T-cell (primary cell): ENCODE results near the gene SLC9B1. TPM values are rescaled to one million over a fixed set of nuclear protein-coding genes. Genes with fewer than 3 reads are reported as not detected.
"Not testable (repeated sequence)": the region's sequence is repeated elsewhere in the genome, so short reads cannot be mapped to it uniquely, and the experiment has no call there.

Experiments used
- ATAC-seq, 4 experiments: fragments of 200-7000 bp in 3 of 4; fragments of 150-1000 bp in 1 of 4; cut with Tn5 transposase; replicated peaks in 1 of 4; 1 replicate in 3 of 4; 2 replicates in 1 of 4; pipeline ENCODE4 v1.10.0; 2021; ENCODE audit warnings: moderate library complexity in 3 of 4, mild to moderate bottlenecking in 2 of 4, moderate number of reproducible peaks in 1 of 4
- CTCF ChIA-PET, 2 donors: fragments of 300-600 bp; sonication (Branson Sonifier 250); formaldehyde crosslinking; loops; one replicate each; lab custom pipeline; 2022; ENCODE audit warnings: antibody characterized with exemption in 2 of 2; lab: Charles Lee
- POLR2A ChIA-PET, 2 donors: fragments of 300-600 bp; sonication (Branson Sonifier 250); formaldehyde crosslinking; loops; one replicate each; lab custom pipeline; 2022; ENCODE audit warnings: antibody characterized with exemption in 2 of 2; lab: Charles Lee
- DNase-seq, 35 experiments: peaks; one replicate each; pipeline versions ENCODE4 v3.0.0 to v3.0.0-alpha.2; 2013 to 2023
- H3K27ac ChIP-seq: one replicate; pipeline ENCODE4 v1.5.1; 2013; ENCODE audit warnings: low read length
- H3K27me3 ChIP-seq, 2 experiments: replicated peaks in 1 of 2; 1 replicate in 1 of 2; 2 replicates in 1 of 2; pipeline versions ENCODE4 v1.6.1 to v1.7.0; 2013; ENCODE audit warnings: low read length in 1 of 2, mixed read lengths in 1 of 2; ENCODE audit not compliant: control insufficient read depth in 2 of 2, insufficient read depth in 2 of 2; ENCODE audit errors: extremely low read depth in 1 of 2
- H3K36me3 ChIP-seq, 2 donors: 1 replicate in 1 of 2; 2 replicates in 1 of 2; pipeline versions ENCODE4 v1.6.1 to v1.7.0; 2013; ENCODE audit warnings: low read length in 1 of 2; ENCODE audit not compliant: control insufficient read depth in 2 of 2, insufficient read depth in 1 of 2; ENCODE audit errors: extremely low read depth in 1 of 2
- H3K4me1 ChIP-seq, 2 experiments: 1 replicate in 1 of 2; 2 replicates in 1 of 2; pipeline versions ENCODE4 v1.6.1 to v1.7.0; 2013; ENCODE audit warnings: low read length in 2 of 2, mixed read lengths in 1 of 2; ENCODE audit not compliant: insufficient read depth in 2 of 2, control insufficient read depth in 1 of 2; ENCODE audit errors: extremely low read depth in 1 of 2
- H3K4me3 ChIP-seq, 2 donors: 1 replicate in 1 of 2; 2 replicates in 1 of 2; pipeline versions ENCODE4 v1.5.1 to v1.7.0; 2013; ENCODE audit warnings: mild to moderate bottlenecking in 2 of 2, low read length in 1 of 2, moderate library complexity in 1 of 2; ENCODE audit not compliant: control insufficient read depth in 1 of 2; ENCODE audit errors: extremely low read depth in 1 of 2
- H3K9me3 ChIP-seq: 2 replicates; pipeline ENCODE4 v1.7.0; 2013
- H3K27ac Mint-ChIP-seq, 2 donors: one replicate each; pipeline ENCODE4 v1.8.0; 2020 to 2021; ENCODE audit warnings: mild to moderate bottlenecking in 2 of 2, mixed read lengths in 2 of 2
- H3K27me3 Mint-ChIP-seq, 2 donors: one replicate each; pipeline ENCODE4 v1.8.0; 2021 to 2022; ENCODE audit warnings: mixed read lengths in 2 of 2
- H3K36me3 Mint-ChIP-seq: one replicate; pipeline ENCODE4 v1.8.0; 2021; ENCODE audit warnings: mixed read lengths
- H3K4me1 Mint-ChIP-seq, 3 donors: one replicate each; pipeline ENCODE4 v1.8.0; 2020 to 2022; ENCODE audit warnings: mixed read lengths in 3 of 3, mild to moderate bottlenecking in 1 of 3
- H3K4me3 Mint-ChIP-seq, 3 donors: one replicate each; pipeline ENCODE4 v1.8.0; 2020 to 2022; ENCODE audit warnings: mild to moderate bottlenecking in 3 of 3, mixed read lengths in 3 of 3, moderate library complexity in 3 of 3
- H3K9me3 Mint-ChIP-seq, 3 donors: one replicate each; pipeline ENCODE4 v1.8.0; 2020 to 2022; ENCODE audit warnings: mixed read lengths in 3 of 3
- WGBS: methylation state at CpG from one replicate; pipeline ENCODE4 v1.1.5; 2013; ENCODE audit warnings: missing lambda C conversion rate; ENCODE audit not compliant: insufficient coverage; 5-methylcytosine and 5-hydroxymethylcytosine counted together
- total RNA-seq, 35 experiments: library from RNA in 6 of 35; stranded (reverse) in 6 of 35; fragments of 120-200 nt in 1 of 35; gene quantifications; one replicate each; pipeline versions ENCODE4 v1.2.1 to v1.2.4 and lab custom pipeline; 2013 to 2026

The SLC9B1 gene
- total RNA-seq, 5 donors from 2014 or later (not counting 1 experiment from before 2014, with no cell fraction given), result 2.0 to 4.6 (median 3.1) TPM

DNA sequence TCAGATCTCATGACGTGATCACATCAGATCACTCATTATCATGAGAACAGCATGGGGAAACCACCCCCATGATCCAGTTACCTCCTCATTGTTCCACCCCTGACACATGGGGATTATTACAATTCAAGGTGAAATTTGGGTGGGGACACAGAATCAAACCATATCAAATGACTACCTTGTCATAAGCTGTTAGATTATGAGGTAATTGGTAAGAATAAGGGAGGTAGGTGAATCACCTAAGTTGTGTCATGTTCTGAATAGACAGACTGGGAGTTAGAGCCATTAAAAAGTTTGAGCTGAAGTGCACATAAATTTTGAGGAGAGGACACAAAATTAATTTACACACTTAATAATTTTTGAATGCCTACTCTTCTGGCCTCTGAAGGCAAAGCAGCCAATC, 24.7 kb downstream of the SLC9B1 start:
- Mint-ChIP-seq H3K36me3 (peaks cover 17% of the 10 kb centered on the region), H3K4me1 (no peaks in the 10 kb centered on the region), H3K27me3 (no peaks in the 10 kb centered on the region), H3K4me3 (no peak overlapping the region), H3K9me3 (peaks cover 0 to 7% (median 6%) of the 10 kb centered on the region in 3 donors), H3K27ac (no peak overlapping the region)
- Histone ChIP-seq H3K4me3 (no peak overlapping the region), H3K4me1 (no peaks in the 10 kb centered on the region), H3K36me3 (no peaks in the 10 kb centered on the region), H3K27ac (no peak overlapping the region), H3K9me3 (no peaks in the 10 kb centered on the region), H3K27me3 (peaks cover 0 to 2% of the 10 kb centered on the region in 2 experiments)
- no CpG with 5 or more reads among the region's 1 CpG for whole genome bisulfite sequencing
- CTCF ChIA-PET, result interaction anchor here (0.5 to 1.3 kb wide), 2 partner anchors 9 to 212 kb away, joined by 3 read pairs; no protein-coding TSS in a partner anchor
- POLR2A ChIA-PET, result interaction anchor here in 1 of 2 donors (0.5 kb wide), 1 partner anchor 66 kb away, joined by 5 read pairs; no protein-coding TSS in a partner anchor
- DNase-seq (no peak), ATAC-seq (no peak)

DNA sequence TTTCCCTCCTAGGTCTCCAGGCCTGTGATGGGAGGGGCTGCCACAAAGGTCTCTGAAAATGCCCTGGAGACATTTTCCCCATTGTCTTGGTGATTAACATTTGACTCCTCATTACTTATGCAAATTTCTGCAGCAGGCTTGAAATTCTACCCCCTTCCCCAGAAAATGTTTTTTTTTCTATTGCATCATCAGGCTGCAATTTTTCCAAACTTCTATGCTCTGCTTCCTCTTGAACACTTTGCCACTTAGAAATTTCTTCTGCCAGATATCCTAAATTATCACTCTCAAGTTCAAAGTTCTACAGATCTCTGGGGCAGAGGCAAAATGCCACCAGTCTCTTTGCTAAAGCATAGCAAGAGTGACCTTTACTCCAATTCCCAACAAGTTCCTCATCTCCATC, 25.5 kb downstream of the SLC9B1 start:
- POLR2A ChIA-PET, H3K4me1 ChIP-seq, H3K36me3 ChIP-seq, ATAC-seq, H3K9me3 ChIP-seq, H3K27me3 Mint-ChIP-seq, H3K4me1 Mint-ChIP-seq, H3K27ac Mint-ChIP-seq, DNase-seq, H3K27me3 ChIP-seq, CTCF ChIA-PET, H3K4me3 Mint-ChIP-seq, H3K27ac ChIP-seq, H3K9me3 Mint-ChIP-seq, H3K4me3 ChIP-seq: not testable (repeated sequence)
- peaks cover 20% of the 10 kb centered on the region for H3K36me3 Mint-ChIP-seq

DNA sequence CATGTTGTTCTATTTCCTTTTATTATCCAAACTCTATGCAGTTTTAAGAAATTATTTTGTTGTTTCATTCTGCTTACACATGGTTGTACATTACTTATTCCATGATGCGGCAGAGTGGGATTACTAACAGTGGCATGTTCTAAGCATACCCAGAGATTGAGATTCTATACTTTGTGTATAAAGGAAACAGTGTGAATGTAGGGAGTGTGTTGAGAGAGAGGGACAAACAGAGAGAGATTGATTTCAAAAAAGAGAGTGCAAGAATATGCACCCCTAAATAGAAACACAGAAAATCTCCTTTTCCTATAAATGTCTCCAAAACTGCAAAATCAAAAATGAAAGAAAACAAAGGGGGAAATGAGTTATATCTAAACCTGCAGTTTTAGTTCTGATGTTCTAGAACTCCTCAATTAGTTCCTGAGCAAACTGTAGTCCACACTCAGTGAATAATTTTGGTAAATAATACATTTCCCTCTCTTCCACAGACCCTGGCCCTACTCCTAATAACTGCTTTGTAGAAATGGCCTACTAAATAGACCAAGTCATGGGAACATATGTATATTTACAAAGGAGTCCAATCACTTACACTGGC, 31.0 kb downstream of the SLC9B1 start:
- Mint-ChIP-seq H3K4me3 (no peak overlapping the region), H3K4me1 (no peaks in the 10 kb centered on the region), H3K27me3 (no peaks in the 10 kb centered on the region), H3K36me3 (peaks cover 25% of the 10 kb centered on the region), H3K9me3 (no peaks in the 10 kb centered on the region), H3K27ac (no peak overlapping the region)
- no CpG with 5 or more reads among the region's 1 CpG for WGBS
- no peaks in the 10 kb centered on the region for H3K36me3 ChIP-seq
- ChIA-PET POLR2A (no interaction called here), CTCF (no interaction called here)
- no peak overlapping the region for H3K4me3 ChIP-seq
- ATAC-seq (no peak), DNase-seq (no peak)
- no peak overlapping the region for H3K27ac ChIP-seq
- H3K9me3 ChIP-seq, result no peaks in the 10 kb centered on the region
- H3K27me3 ChIP-seq, result no peaks in the 10 kb centered on the region
- H3K4me1 ChIP-seq, result no peaks in the 10 kb centered on the region

DNA sequence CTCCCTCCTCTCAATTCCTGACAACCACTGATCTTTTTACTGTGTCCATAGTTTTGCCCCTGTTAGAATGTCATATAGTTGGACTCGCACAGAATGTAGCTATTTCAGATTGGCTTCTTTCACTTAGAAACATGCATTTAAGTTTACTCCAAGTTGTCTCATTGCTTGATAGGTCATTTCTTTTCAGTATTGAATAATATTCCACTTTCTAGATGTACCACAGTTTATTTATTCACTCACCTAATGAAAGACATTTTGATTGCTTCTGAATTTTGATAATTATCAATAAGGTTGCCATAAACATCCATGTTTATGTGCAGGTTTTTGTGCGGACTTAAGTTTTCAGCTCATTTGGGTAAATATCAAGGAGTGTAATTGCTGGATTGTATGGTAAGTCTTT, 38.5 kb downstream of the SLC9B1 start:
- Mint-ChIP-seq H3K4me1 (no peaks in the 10 kb centered on the region), H3K27me3 (no peaks in the 10 kb centered on the region), H3K36me3 (peaks cover 19% of the 10 kb centered on the region), H3K4me3 (no peak overlapping the region), H3K9me3 (peaks cover 3 to 15% (median 12%) of the 10 kb centered on the region in 3 donors), H3K27ac (no peak overlapping the region)
- POLR2A ChIA-PET, result no interaction called here
- Histone ChIP-seq H3K4me1 (no peaks in the 10 kb centered on the region), H3K9me3 (no peaks in the 10 kb centered on the region), H3K36me3 (no peaks in the 10 kb centered on the region), H3K4me3 (no peak overlapping the region), H3K27me3 (no peaks in the 10 kb centered on the region), H3K27ac (no peak overlapping the region)
- CTCF ChIA-PET, result no interaction called here
- DNase-seq (no peak), ATAC-seq (no peak)
- WGBS, result no CpG with 5 or more reads among the region's 2 CpGs

DNA sequence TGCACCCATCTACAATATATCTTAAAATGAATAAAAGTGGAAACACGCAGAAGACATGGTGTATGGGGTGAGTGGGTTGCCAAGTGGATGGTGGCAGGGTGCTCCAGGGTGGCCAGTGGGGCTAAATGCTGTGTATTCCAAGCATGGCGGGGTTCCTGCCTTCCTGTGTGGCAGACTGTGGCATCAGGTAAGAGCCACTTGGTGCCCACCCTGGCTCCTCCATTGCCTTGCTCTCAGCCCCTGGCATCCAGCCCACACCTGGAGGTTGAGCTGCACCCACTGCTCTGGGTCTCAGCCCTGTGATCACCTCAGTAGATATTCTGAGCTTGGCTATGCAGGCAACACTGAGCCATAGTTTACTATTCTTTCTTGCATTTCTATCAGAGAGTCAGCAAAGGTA, 57.7 kb downstream of the SLC9B1 start:
- H3K36me3 Mint-ChIP-seq, result peaks cover 27% of the 10 kb centered on the region
- H3K27me3 ChIP-seq, H3K9me3 Mint-ChIP-seq, H3K27ac ChIP-seq, CTCF ChIA-PET, H3K4me3 Mint-ChIP-seq, H3K4me1 Mint-ChIP-seq, ATAC-seq, H3K4me1 ChIP-seq, POLR2A ChIA-PET, H3K36me3 ChIP-seq, H3K4me3 ChIP-seq, DNase-seq, H3K27ac Mint-ChIP-seq, H3K9me3 ChIP-seq, H3K27me3 Mint-ChIP-seq: not testable (repeated sequence)
- WGBS, result 100% methylated on average over 1 of the region's 2 CpGs

DNA sequence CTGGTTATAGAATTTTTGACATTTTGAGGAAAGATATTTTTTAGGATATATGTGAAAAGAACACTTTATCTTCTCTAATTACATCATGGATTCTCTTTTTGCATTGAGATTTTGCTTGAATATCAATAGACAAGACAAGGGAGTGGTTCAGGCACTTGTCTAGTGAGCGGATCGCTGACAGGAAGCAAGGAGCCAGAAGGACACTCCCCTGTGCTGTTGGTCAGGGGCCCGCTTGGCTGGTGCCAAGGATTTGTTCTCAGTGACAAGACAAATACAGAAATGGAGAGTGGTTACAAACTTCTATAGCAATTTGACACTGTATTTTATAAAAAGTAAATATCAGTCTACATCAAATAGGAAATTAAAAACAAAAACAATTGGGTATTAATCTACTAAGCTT, 60.0 kb downstream of the SLC9B1 start:
- WGBS, result 100% methylated on average over 2 of the region's 3 CpGs
- no peak for DNase-seq
- no peak for ATAC-seq
- no peaks in the 10 kb centered on the region for H3K4me1 ChIP-seq
- POLR2A ChIA-PET, result no interaction called here
- H3K4me3 ChIP-seq, result no peak overlapping the region
- no peaks in the 10 kb centered on the region for H3K27me3 Mint-ChIP-seq
- no peaks in the 10 kb centered on the region for H3K27me3 ChIP-seq
- H3K4me3 Mint-ChIP-seq, result no peak overlapping the region
- no peaks in the 10 kb centered on the region for H3K36me3 ChIP-seq
- H3K4me1 Mint-ChIP-seq, result no peaks in the 10 kb centered on the region
- CTCF ChIA-PET, result no interaction called here
- H3K9me3 Mint-ChIP-seq, result peaks cover under 1 to 16% (median 6%) of the 10 kb centered on the region in 3 donors
- no peaks in the 10 kb centered on the region for H3K9me3 ChIP-seq
- H3K36me3 Mint-ChIP-seq, result peaks cover 25% of the 10 kb centered on the region
- no peak overlapping the region for H3K27ac ChIP-seq
- H3K27ac Mint-ChIP-seq, result no peak overlapping the region

DNA sequence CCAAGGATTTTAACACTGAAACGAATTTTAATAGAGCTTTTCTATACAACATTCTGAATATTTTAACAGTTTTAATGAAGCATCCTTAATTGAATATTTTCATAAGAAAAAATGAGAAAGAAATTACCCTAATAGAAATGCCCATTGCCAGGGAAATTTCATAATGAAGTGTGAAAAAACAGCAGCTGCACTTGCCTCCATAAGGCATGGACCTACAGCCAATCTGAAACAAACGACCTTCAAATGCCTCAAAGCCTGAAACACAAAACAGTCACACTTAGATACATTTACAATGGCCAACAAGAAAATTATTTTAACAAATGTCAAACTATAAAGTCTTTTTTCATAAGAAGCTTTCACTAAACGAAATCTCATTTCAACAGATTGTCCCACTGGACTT, 74.4 kb downstream of the SLC9B1 start:
- Mint-ChIP-seq H3K36me3 (peaks cover 27% of the 10 kb centered on the region), H3K4me1 (no peaks in the 10 kb centered on the region), H3K27me3 (no peaks in the 10 kb centered on the region), H3K27ac (no peak overlapping the region), H3K4me3 (no peak overlapping the region), H3K9me3 (peaks cover 0 to 12% (median 3%) of the 10 kb centered on the region in 3 donors)
- ATAC-seq, result no peak
- POLR2A ChIA-PET, result no interaction called here
- Histone ChIP-seq H3K27me3 (no peaks in the 10 kb centered on the region), H3K4me1 (no peaks in the 10 kb centered on the region), H3K27ac (no peak overlapping the region), H3K4me3 (no peak overlapping the region), H3K9me3 (no peaks in the 10 kb centered on the region), H3K36me3 (no peaks in the 10 kb centered on the region)
- WGBS, result no CpG with 5 or more reads among the region's 3 CpGs
- no peak for DNase-seq
- CTCF ChIA-PET, result no interaction called here
